H1 (cell line): ENCODE results near the gene LY6G5B. TPM values are rescaled to one million over a fixed set of nuclear protein-coding genes. Genes with fewer than 3 reads are reported as not detected.

ENCODE experiments used
- CTCF ChIA-PET: fragments of 300-600 bp; sonication (Branson Sonifier 250); formaldehyde crosslinking; loops from one replicate; lab custom pipeline; 2021; ENCODE audit not compliant: partially characterized antibody; lab: Charles Lee
- POLR2A ChIA-PET: fragments of 300-600 bp; sonication (Branson Sonifier 250); formaldehyde crosslinking; loops from one replicate; lab custom pipeline; 2021; ENCODE audit warnings: inconsistent platforms; ENCODE audit not compliant: partially characterized antibody; lab: Charles Lee
- DNase-seq, 2 experiments: peaks; one replicate each; pipeline versions ENCODE4 v3.0.0 to v3.0.0-alpha.2; 2010 to 2022; ENCODE audit warnings: low spot score in 2 of 2, low read depth in 1 of 2, mixed read lengths in 1 of 2
- FAIRE-seq: peaks from 2 replicates; lab custom pipeline; 2011; peaks lifted over from hg19 to GRCh38; lab: Jason Lieb, UNC
- H2AFZ ChIP-seq: 2 replicates; pipeline ENCODE4 v1.8.1; 2012; ENCODE audit warnings: low read length, inconsistent platforms
- H2AK5ac ChIP-seq: 2 replicates; pipeline ENCODE4 v1.6.1; 2013; ENCODE audit warnings: low read depth, low read length
- H2BK120ac ChIP-seq: replicated peaks from 2 replicates; pipeline ENCODE3; 2013; ENCODE audit warnings: low read depth, low read length, inconsistent platforms
- H2BK12ac ChIP-seq: 2 replicates; pipeline ENCODE4 v1.6.1; 2013; ENCODE audit warnings: low read depth, low read length
- H2BK15ac ChIP-seq: 2 replicates; pipeline ENCODE4 v1.6.1; 2013; ENCODE audit warnings: low read length
- H2BK20ac ChIP-seq: 2 replicates; pipeline ENCODE4 v1.6.1; 2013; ENCODE audit warnings: low read length
- H2BK5ac ChIP-seq: 2 replicates; pipeline ENCODE4 v1.6.1; 2013; ENCODE audit warnings: low read depth, low read length
- H3K14ac ChIP-seq: 2 replicates; pipeline ENCODE4 v1.6.1; 2013; ENCODE audit warnings: inconsistent platforms; ENCODE audit not compliant: insufficient read length
- H3K18ac ChIP-seq: 2 replicates; pipeline ENCODE4 v1.6.1; 2013; ENCODE audit warnings: low read length; ENCODE audit errors: extremely low read depth
- H3K23ac ChIP-seq: 2 replicates; pipeline ENCODE4 v1.6.1; 2013; ENCODE audit warnings: inconsistent platforms; ENCODE audit not compliant: insufficient read length
- H3K23me2 ChIP-seq: 2 replicates; pipeline ENCODE4 v1.6.1; 2013; ENCODE audit warnings: low read depth, low read length
- H3K27ac ChIP-seq: 2 replicates; pipeline ENCODE4 v1.6.1; 2011; ENCODE audit warnings: low read depth, low read length, inconsistent platforms
- H3K27me3 ChIP-seq, 4 experiments: replicated peaks in 1 of 4; 1 replicate in 1 of 4; 2 replicates in 3 of 4; pipeline versions ENCODE4 v1.6.1 to v1.8.1; 2011 to 2013; ENCODE audit warnings: low read length in 3 of 4, mild to moderate bottlenecking in 3 of 4, inconsistent platforms in 2 of 4, mixed read lengths in 2 of 4, moderate library complexity in 1 of 4; ENCODE audit not compliant: control insufficient read depth in 3 of 4, insufficient read depth in 3 of 4; ENCODE audit errors: extremely low read depth in 1 of 4
- H3K36me3 ChIP-seq, 4 experiments: 2 replicates each; pipeline versions ENCODE4 v1.6.1 to v1.8.1; 2011 to 2013; ENCODE audit warnings: mild to moderate bottlenecking in 4 of 4, low read length in 3 of 4, moderate library complexity in 2 of 4, control low read depth in 1 of 4, inconsistent platforms in 1 of 4; ENCODE audit not compliant: insufficient read depth in 4 of 4, control insufficient read depth in 2 of 4
- H3K4ac ChIP-seq: replicated peaks from 2 replicates; pipeline ENCODE3; 2013; ENCODE audit warnings: low read length, low read depth, mixed read lengths, inconsistent platforms; ENCODE audit not compliant: insufficient read length
- H3K4me1 ChIP-seq, 4 experiments: replicated peaks in 1 of 4; 1 replicate in 1 of 4; 2 replicates in 3 of 4; pipeline versions ENCODE4 v1.6.1 to v1.8.1; 2011 to 2013; ENCODE audit warnings: low read length in 3 of 4, inconsistent platforms in 2 of 4, mixed read lengths in 1 of 4; ENCODE audit not compliant: insufficient read depth in 4 of 4, control insufficient read depth in 3 of 4
- H3K4me2 ChIP-seq, 2 experiments: 2 replicates each; pipeline versions ENCODE4 v1.6.1 to v1.8.1; 2011 to 2013; ENCODE audit warnings: low read depth in 2 of 2, low read length in 2 of 2, control low read depth in 1 of 2, inconsistent platforms in 1 of 2, mild to moderate bottlenecking in 1 of 2; ENCODE audit not compliant: insufficient read depth in 1 of 2
- H3K4me3 ChIP-seq, 4 experiments: fragments of 200-600, 300-600 bp in 1 of 4; sonication (generic), shearing (Covaris generic), sonication (Bioruptor Twin) in 1 of 4; 2 replicates each; pipeline versions ENCODE4 v1.5.1 to v1.8.1; 2011 to 2016; ENCODE audit warnings: low read length in 4 of 4, low read depth in 3 of 4, control low read depth in 2 of 4, inconsistent platforms in 2 of 4, mild to moderate bottlenecking in 2 of 4, mixed read lengths in 1 of 4, moderate library complexity in 1 of 4; ENCODE audit not compliant: insufficient read depth in 2 of 4; ENCODE audit errors: extremely low read depth in 1 of 4
- H3K56ac ChIP-seq: replicated peaks from 2 replicates; pipeline ENCODE3; 2013; ENCODE audit warnings: low read depth, mild to moderate bottlenecking, mixed read lengths, low read length, inconsistent platforms; ENCODE audit not compliant: insufficient read length
- H3K79me1 ChIP-seq: 2 replicates; pipeline ENCODE4 v1.6.1; 2013; ENCODE audit warnings: low read depth, low read length, control low read depth
- H3K79me2 ChIP-seq, 2 experiments: 2 replicates each; pipeline versions ENCODE4 v1.6.1 to v1.8.1; 2012 to 2013; ENCODE audit warnings: low read length in 2 of 2, mild to moderate bottlenecking in 2 of 2, inconsistent platforms in 1 of 2; ENCODE audit not compliant: insufficient read depth in 2 of 2, control insufficient read depth in 1 of 2
- H3K9ac ChIP-seq, 4 experiments: replicated peaks in 1 of 4; 1 replicate in 1 of 4; 2 replicates in 3 of 4; pipeline versions ENCODE4 v1.6.1 to v1.8.1; 2011 to 2013; ENCODE audit warnings: low read depth in 3 of 4, low read length in 3 of 4, control low read depth in 2 of 4, mild to moderate bottlenecking in 2 of 4, moderate library complexity in 2 of 4, inconsistent platforms in 1 of 4; ENCODE audit errors: extremely low read depth in 1 of 4
- H3K9me3 ChIP-seq, 2 experiments: 2 replicates each; pipeline versions ENCODE4 v1.6.1 to v1.8.1; 2012 to 2013; ENCODE audit warnings: mild to moderate bottlenecking in 2 of 2, moderate library complexity in 2 of 2, control low read depth in 1 of 2, inconsistent platforms in 1 of 2, low read depth in 1 of 2, low read length in 1 of 2, mixed read lengths in 1 of 2; ENCODE audit not compliant: insufficient read depth in 2 of 2
- H4K20me1 ChIP-seq, 2 experiments: replicated peaks in 1 of 2; 2 replicates each; pipeline versions ENCODE3 to v1.8.1; 2011 to 2013; ENCODE audit warnings: inconsistent platforms in 2 of 2, low read length in 2 of 2, mild to moderate bottlenecking in 1 of 2; ENCODE audit not compliant: insufficient read depth in 2 of 2, control insufficient read depth in 1 of 2
- H4K5ac ChIP-seq: 2 replicates; pipeline ENCODE4 v1.6.1; 2013; ENCODE audit warnings: low read length, low read depth, mixed read lengths, inconsistent platforms; ENCODE audit not compliant: insufficient read length
- H4K8ac ChIP-seq: 2 replicates; pipeline ENCODE4 v1.8.0; 2013; ENCODE audit warnings: mild to moderate bottlenecking, moderate library complexity, low read length, inconsistent platforms; ENCODE audit not compliant: insufficient read depth; ENCODE audit errors: extremely low read depth
- H4K91ac ChIP-seq: replicated peaks from 2 replicates; pipeline ENCODE3; 2013; ENCODE audit warnings: low read length, mixed read lengths, inconsistent platforms; ENCODE audit not compliant: insufficient read length
- CBX5 ChIP-seq: fragments of 300-800, 300-1000 bp; sonication (generic); IDR thresholded peaks from 2 replicates; pipeline ENCODE4 v1.7.1; 2016; ENCODE audit warnings: antibody characterized with exemption, low read length, low read depth
- CREB1 ChIP-seq: IDR thresholded peaks from 2 replicates; pipeline ENCODE4 v1.6.1; 2012; ENCODE audit warnings: inconsistent platforms
- E2F6 ChIP-seq: IDR thresholded peaks from 2 replicates; pipeline ENCODE4 v1.6.1; 2012; ENCODE audit warnings: inconsistent platforms
- EZH2 ChIP-seq: fragments of 200-600 bp; sonication (generic); IDR thresholded peaks from 2 replicates; pipeline ENCODE4 v1.7.1; 2012; ENCODE audit warnings: low read depth, mild to moderate bottlenecking, moderate library complexity, low read length, inconsistent platforms; ENCODE audit not compliant: severe bottlenecking
- RNF2 ChIP-seq: fragments of 200-900, 300-1000 bp; sonication (generic); IDR thresholded peaks from 2 replicates; pipeline ENCODE4 v1.7.1; 2016; ENCODE audit warnings: borderline replicate concordance, low read depth, mild to moderate bottlenecking, antibody characterized with exemption, low read length; ENCODE audit not compliant: poor library complexity, severe bottlenecking; ENCODE audit errors: missing control alignments
- SAP30 ChIP-seq: fragments of 300-600 bp; sonication (generic); IDR thresholded peaks from 2 replicates; pipeline ENCODE4 v1.7.1; 2012; ENCODE audit warnings: low read length, moderate library complexity, mild to moderate bottlenecking, inconsistent platforms; ENCODE audit not compliant: insufficient read depth, insufficient replicate concordance
- YY1 ChIP-seq: IDR thresholded peaks from 2 replicates; pipeline ENCODE4 v1.6.1; 2011; ENCODE audit warnings: low read depth, mild to moderate bottlenecking, low read length
- WGBS, 2 experiments: shearing (Covaris generic) in 1 of 2; methylation state at CpG; one replicate each; pipeline versions ENCODE4 v1.1.6 to v1.1.7; 2013 to 2015; ENCODE audit warnings: low lambda C conversion rate in 2 of 2, mixed read lengths in 2 of 2, inconsistent platforms in 1 of 2, low coverage in 1 of 2, missing lambda C conversion rate in 1 of 2; ENCODE audit not compliant: insufficient replicate concordance in 2 of 2, insufficient coverage in 1 of 2, insufficient read length in 1 of 2; ENCODE audit errors: extremely low coverage in 1 of 2, missing lambda C conversion rate in 1 of 2; 5-methylcytosine and 5-hydroxymethylcytosine counted together
- polyA plus RNA-seq, 7 experiments: library from polyadenylated mRNA; depleted of rRNA in 3 of 7; stranded (reverse) in 5 of 7; unstranded in 2 of 7; fragments of >200 nt in 5 of 7; fragments of 200-250 nt in 2 of 7; gene quantifications; 1 replicate in 5 of 7; 2 replicates in 1 of 7; 4 replicates in 1 of 7; pipeline versions ENCODE4 v1.2.1 to v1.2.3, GENCODE V29; 2011 to 2013; ENCODE audit warnings: missing spikeins in 2 of 7, mixed read lengths in 2 of 7
- total RNA-seq: library from RNA; stranded (reverse); fragmentation: NEBNext Ultra II Directional; extraction: Animal tissue kit (Norgen Biotek cat#: 25700); gene quantifications from 2 replicates; pipeline ENCODE4 v1.2.1, GENCODE V29; 2021

Gene LY6G5B
- total and polyA plus RNA-seq, 2 of the 8 experiments (the other 6 are each of a cell fraction or from before 2014, with no cell fraction given), result 10.6 to 12.6 TPM

DNA sequence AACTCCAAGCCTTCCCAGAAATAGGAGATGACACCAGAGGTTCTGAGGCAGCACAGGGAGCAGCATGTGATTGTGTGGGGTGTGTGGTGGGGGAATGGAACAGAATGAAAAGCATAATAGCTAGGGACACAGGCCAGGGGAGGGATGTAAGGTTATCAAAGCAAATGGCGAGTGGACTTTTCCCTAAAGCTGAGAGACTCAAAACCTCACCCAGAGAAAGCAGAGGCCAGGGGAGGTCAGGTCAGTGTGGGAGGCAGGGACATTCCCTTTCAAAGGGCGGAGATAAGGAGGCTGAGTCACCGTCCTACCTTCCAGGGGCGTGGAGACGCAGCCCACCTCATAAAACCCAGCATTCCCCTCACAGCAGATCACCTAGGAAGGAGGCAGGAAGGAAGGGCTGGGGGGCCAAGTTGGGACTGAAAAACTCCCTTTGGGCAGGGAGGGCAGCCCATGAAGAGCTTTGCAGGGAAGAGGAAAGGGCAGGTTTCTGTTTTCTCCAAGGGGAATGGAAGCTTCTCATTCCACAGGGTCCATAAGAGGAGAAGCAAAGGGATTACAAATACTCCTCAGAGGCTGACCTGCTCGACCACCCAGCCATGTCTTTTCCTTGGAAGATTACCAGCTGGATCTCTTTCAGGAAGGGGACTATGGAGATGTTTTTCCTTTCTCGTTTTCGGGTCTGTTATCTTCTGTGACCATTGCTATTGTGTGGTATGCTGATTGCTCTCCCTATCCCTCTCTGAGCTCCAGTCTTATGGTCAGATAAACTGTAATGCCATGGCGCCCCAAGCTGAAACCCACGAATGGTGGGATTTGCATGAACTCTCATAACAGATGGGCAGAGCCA lies 20.7 kb downstream of the LY6G5B start:
- Histone ChIP-seq H3K14ac (no peak overlapping the region), H3K4ac (no peak overlapping the region), H4K8ac (no peak overlapping the region), H2BK12ac (no peak overlapping the region), H4K5ac (no peak overlapping the region), H3K9me3 (no peaks in the 10 kb centered on the region), H2BK120ac (no peak overlapping the region), H2BK15ac (no peak overlapping the region), H3K4me1 (peaks cover 0 to 1% (median 0%) of the 10 kb centered on the region in 4 experiments; a peak in 2 of 7 replicates), H2BK5ac (no peak overlapping the region), H2AFZ (no peak overlapping the region), H3K4me2 (no peak overlapping the region), H3K18ac (no peak overlapping the region), H4K91ac (no peak overlapping the region), H2BK20ac (no peak overlapping the region), H3K4me3 (no peak overlapping the region), H3K27me3 (no peaks in the 10 kb centered on the region), H2AK5ac (no peak overlapping the region), H3K9ac (no peak overlapping the region), H3K79me1 (no peaks in the 10 kb centered on the region), H3K27ac (no peak overlapping the region), H3K23me2 (no peaks in the 10 kb centered on the region), H3K23ac (no peak overlapping the region), H3K56ac (no peak overlapping the region), H3K36me3 (peaks cover 7 to 28% (median 18%) of the 10 kb centered on the region in 4 experiments; a peak in 5 of 8 replicates), H3K79me2 (no peaks in the 10 kb centered on the region), H4K20me1 (no peaks in the 10 kb centered on the region)
- 88% methylated on average over 10 of the region's 10 CpGs; no CpG with 5 or more reads in 1 of the 2 experiments for WGBS, 2 experiments
- FAIRE-seq (no peak), DNase-seq (no peak)
- TF ChIP-seq E2F6 (no peak), CREB1 (no peak), CBX5 (no peak), RNF2 (no peak), EZH2 (no peak), SAP30 (no peak), YY1 (no peak)
- ChIA-PET CTCF (interaction anchor here (0.6 to 5.8 kb wide), 40 partner anchors 9 to 215 kb away, joined by 3 to 26 read pairs (median 4); partner anchors contain the start of genes ABHD16A, BAG6, C6orf47 and CSNK2B), POLR2A (interaction anchor here (0.7 to 6.6 kb wide), 11 partner anchors 9 to 58 kb away, joined by 3 to 33 read pairs (median 4); partner anchors contain the start of genes ABHD16A, BAG6, CLIC1 and GPANK1)
